Uterus (tissue), 2 donors: ENCODE results near the gene SCGB1D4.

Experiments
- POLR2A ChIP-seq, 2 donors: fragments of 450-650 bp; IDR thresholded peaks; one replicate each; pipeline ENCODE4 v1.6.1; 2016; ENCODE audit warnings: antibody characterized with exemption in 2 of 2, mild to moderate bottlenecking in 1 of 2, moderate library complexity in 1 of 2
- TF ChIP-seq, protein P1 (sequence below), 4 experiments: fragments of 200-600 bp in 2 of 4; fragments of 450-650 bp in 2 of 4; sonication (generic) in 2 of 4; IDR thresholded peaks; one replicate each; pipeline ENCODE4 v1.5.1; 2016 to 2019; ENCODE audit warnings: antibody characterized with exemption in 4 of 4, mild to moderate bottlenecking in 2 of 4, moderate library complexity in 1 of 4

DNA sequence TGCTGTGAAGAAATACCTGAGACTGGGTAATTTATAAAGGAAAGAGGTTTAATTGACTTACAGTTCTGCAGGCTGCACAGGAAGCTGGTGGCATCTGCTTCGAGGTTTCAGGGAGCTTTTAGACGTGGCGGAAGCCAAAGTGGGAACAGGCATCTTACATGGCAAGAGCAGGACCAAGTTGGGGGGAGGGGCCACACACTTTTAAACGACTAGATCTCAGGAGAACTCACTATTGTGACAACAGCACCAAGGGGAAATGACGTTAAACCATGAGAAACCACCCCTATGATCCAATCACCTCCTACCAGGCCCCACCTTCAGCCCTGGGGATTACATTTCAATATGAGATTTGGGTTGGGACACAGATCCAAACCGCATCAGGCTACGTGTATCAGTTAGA, 11.1 kb upstream of the SCGB1D4 start:
- TF ChIP-seq, protein P1, sequence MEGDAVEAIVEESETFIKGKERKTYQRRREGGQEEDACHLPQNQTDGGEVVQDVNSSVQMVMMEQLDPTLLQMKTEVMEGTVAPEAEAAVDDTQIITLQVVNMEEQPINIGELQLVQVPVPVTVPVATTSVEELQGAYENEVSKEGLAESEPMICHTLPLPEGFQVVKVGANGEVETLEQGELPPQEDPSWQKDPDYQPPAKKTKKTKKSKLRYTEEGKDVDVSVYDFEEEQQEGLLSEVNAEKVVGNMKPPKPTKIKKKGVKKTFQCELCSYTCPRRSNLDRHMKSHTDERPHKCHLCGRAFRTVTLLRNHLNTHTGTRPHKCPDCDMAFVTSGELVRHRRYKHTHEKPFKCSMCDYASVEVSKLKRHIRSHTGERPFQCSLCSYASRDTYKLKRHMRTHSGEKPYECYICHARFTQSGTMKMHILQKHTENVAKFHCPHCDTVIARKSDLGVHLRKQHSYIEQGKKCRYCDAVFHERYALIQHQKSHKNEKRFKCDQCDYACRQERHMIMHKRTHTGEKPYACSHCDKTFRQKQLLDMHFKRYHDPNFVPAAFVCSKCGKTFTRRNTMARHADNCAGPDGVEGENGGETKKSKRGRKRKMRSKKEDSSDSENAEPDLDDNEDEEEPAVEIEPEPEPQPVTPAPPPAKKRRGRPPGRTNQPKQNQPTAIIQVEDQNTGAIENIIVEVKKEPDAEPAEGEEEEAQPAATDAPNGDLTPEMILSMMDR (IDR thresholded peaks at IDR 0.05): no peak
- TF ChIP-seq POLR2A (IDR thresholded peaks at IDR 0.05): no peak
